H9 (cell line): Measurements from ENCODE around the gene TLL2. TPM values are rescaled to one million over a fixed set of nuclear protein-coding genes. Genes with fewer than 3 reads are reported as not detected.

Experiments
- DNase-seq: peaks from one replicate; pipeline ENCODE4 v3.0.0-alpha.2; 2017
- H2AFZ ChIP-seq: one replicate; pipeline ENCODE4 v1.6.1; 2013; ENCODE audit warnings: mild to moderate bottlenecking, low read length, control low read depth, moderate library complexity
- H2AK5ac ChIP-seq: 2 replicates; pipeline ENCODE4 v1.6.1; 2013; ENCODE audit warnings: low read length, control low read depth, mixed read lengths; ENCODE audit not compliant: insufficient read length
- H2BK120ac ChIP-seq: one replicate; pipeline ENCODE4 v1.6.1; 2013; ENCODE audit warnings: low read depth, mild to moderate bottlenecking, low read length, control low read depth, inconsistent platforms; ENCODE audit not compliant: poor library complexity, severe bottlenecking
- H2BK12ac ChIP-seq: 2 replicates; pipeline ENCODE4 v1.6.1; 2013; ENCODE audit warnings: low read length, control low read depth, mixed read lengths, low read depth; ENCODE audit not compliant: insufficient read length
- H2BK15ac ChIP-seq: 2 replicates; pipeline ENCODE4 v1.6.1; 2013; ENCODE audit warnings: low read depth, low read length, control low read depth
- H2BK20ac ChIP-seq: one replicate; pipeline ENCODE4 v1.6.1; 2013; ENCODE audit warnings: low read depth, mild to moderate bottlenecking, low read length, control low read depth, inconsistent platforms; ENCODE audit not compliant: poor library complexity, severe bottlenecking
- H2BK5ac ChIP-seq: 2 replicates; pipeline ENCODE4 v1.6.1; 2013; ENCODE audit warnings: low read length, control low read depth, mixed read lengths; ENCODE audit not compliant: insufficient read length
- H3K14ac ChIP-seq: 2 replicates; pipeline ENCODE4 v1.6.1; 2013; ENCODE audit warnings: low read length, control low read depth; ENCODE audit not compliant: insufficient read depth
- H3K18ac ChIP-seq: 2 replicates; pipeline ENCODE4 v1.6.1; 2013; ENCODE audit warnings: low read depth, mild to moderate bottlenecking, mixed read lengths, low read length, control low read depth; ENCODE audit not compliant: insufficient read length
- H3K23ac ChIP-seq: 2 replicates; pipeline ENCODE4 v1.6.1; 2013; ENCODE audit warnings: low read length, control low read depth, mixed read lengths, low read depth; ENCODE audit not compliant: insufficient read length
- H3K23me2 ChIP-seq: 2 replicates; pipeline ENCODE4 v1.6.1; 2013; ENCODE audit warnings: low read depth, mild to moderate bottlenecking, mixed read lengths, low read length, control low read depth; ENCODE audit not compliant: insufficient read length, poor library complexity, severe bottlenecking
- H3K27ac ChIP-seq: 2 replicates; pipeline ENCODE4 v1.5.1; 2013; ENCODE audit warnings: low read length, control low read depth, mixed read lengths, low read depth; ENCODE audit not compliant: insufficient read length
- H3K27me3 ChIP-seq: 2 replicates; pipeline ENCODE4 v1.6.1; 2013; ENCODE audit warnings: low read length, control low read depth, inconsistent platforms; ENCODE audit not compliant: insufficient read depth
- H3K4ac ChIP-seq: 2 replicates; pipeline ENCODE4 v1.6.1; 2013; ENCODE audit warnings: low read depth, mild to moderate bottlenecking, control low read depth, inconsistent platforms, low read length, moderate library complexity
- H3K4me1 ChIP-seq: 2 replicates; pipeline ENCODE4 v1.6.1; 2013; ENCODE audit warnings: low read length, control low read depth, inconsistent platforms; ENCODE audit not compliant: insufficient read depth
- H3K4me2 ChIP-seq: 2 replicates; pipeline ENCODE4 v1.6.1; 2013; ENCODE audit warnings: low read length, control low read depth, mixed read lengths; ENCODE audit not compliant: insufficient read length, insufficient read depth
- H3K56ac ChIP-seq: 2 replicates; pipeline ENCODE4 v1.6.1; 2013; ENCODE audit warnings: low read depth, mild to moderate bottlenecking, mixed read lengths, low read length, control low read depth; ENCODE audit not compliant: insufficient read length
- H3K79me1 ChIP-seq: 2 replicates; pipeline ENCODE4 v1.6.1; 2013; ENCODE audit warnings: low read depth, mild to moderate bottlenecking, moderate library complexity, low read length, control low read depth, inconsistent platforms; ENCODE audit not compliant: insufficient read depth, poor library complexity, severe bottlenecking
- H3K79me2 ChIP-seq: 2 replicates; pipeline ENCODE4 v1.6.1; 2013; ENCODE audit warnings: low read length, control low read depth, inconsistent platforms; ENCODE audit not compliant: insufficient read depth
- H3K9ac ChIP-seq: 2 replicates; pipeline ENCODE4 v1.6.1; 2013; ENCODE audit warnings: low read length, control low read depth, mixed read lengths; ENCODE audit not compliant: insufficient read length; ENCODE audit errors: extremely low read depth
- H3K9me3 ChIP-seq: one replicate; pipeline ENCODE4 v1.6.1; 2013; ENCODE audit warnings: low read depth, low read length, inconsistent platforms; ENCODE audit not compliant: control insufficient read depth
- H3T11ph ChIP-seq: one replicate; pipeline ENCODE4 v1.6.1; 2013; ENCODE audit warnings: mild to moderate bottlenecking, low read length, control low read depth, inconsistent platforms
- H4K20me1 ChIP-seq: one replicate; pipeline ENCODE4 v1.6.1; 2013; ENCODE audit not compliant: control insufficient read depth, insufficient read length, insufficient read depth
- H4K5ac ChIP-seq: 2 replicates; pipeline ENCODE4 v1.6.1; 2013; ENCODE audit warnings: low read depth, mild to moderate bottlenecking, mixed read lengths, low read length, control low read depth; ENCODE audit not compliant: insufficient read length
- H4K8ac ChIP-seq: replicated peaks from 2 replicates; pipeline ENCODE4 v1.6.1; 2013; ENCODE audit warnings: low read length, control low read depth, mixed read lengths, low read depth; ENCODE audit not compliant: insufficient read length
- H4K91ac ChIP-seq: 2 replicates; pipeline ENCODE4 v1.6.1; 2013; ENCODE audit warnings: low read depth, mild to moderate bottlenecking, moderate library complexity, mixed read lengths, low read length, control low read depth; ENCODE audit not compliant: insufficient read length
- H3K27ac Mint-ChIP-seq, 3 experiments: 2 replicates in 2 of 3; 3 replicates in 1 of 3; pipeline ENCODE4 v1.8.0; 2020 to 2021; ENCODE audit warnings: mixed read lengths in 3 of 3, mild to moderate bottlenecking in 1 of 3, moderate library complexity in 1 of 3
- H3K27me3 Mint-ChIP-seq: 2 replicates; pipeline ENCODE4 v1.8.0; 2021; ENCODE audit warnings: low read depth, mild to moderate bottlenecking, moderate library complexity, mixed read lengths
- H3K36me3 Mint-ChIP-seq, 3 experiments: 2 replicates in 2 of 3; 3 replicates in 1 of 3; pipeline ENCODE4 v1.8.0; 2020 to 2021; ENCODE audit warnings: low read depth in 3 of 3, mixed read lengths in 3 of 3; ENCODE audit not compliant: insufficient read depth in 1 of 3
- H3K4me1 Mint-ChIP-seq, 2 experiments: 2 replicates each; pipeline ENCODE4 v1.8.0; 2020; ENCODE audit warnings: mixed read lengths in 2 of 2
- H3K4me3 Mint-ChIP-seq, 2 experiments: 2 replicates in 1 of 2; 3 replicates in 1 of 2; pipeline ENCODE4 v1.8.0; 2020 to 2021; ENCODE audit warnings: mild to moderate bottlenecking in 2 of 2, mixed read lengths in 2 of 2, moderate library complexity in 1 of 2
- H3K9me3 Mint-ChIP-seq, 2 experiments: 2 replicates in 1 of 2; 3 replicates in 1 of 2; pipeline ENCODE4 v1.8.0; 2020; ENCODE audit warnings: mild to moderate bottlenecking in 2 of 2, mixed read lengths in 2 of 2, moderate library complexity in 1 of 2
- WGBS: extraction: QIAGEN DNeasy Blood & Tissue Kit; methylation state at CpG from one replicate; pipeline ENCODE4 v1.1.7; 2013; ENCODE audit warnings: missing lambda C conversion rate, low lambda C conversion rate, mixed read lengths; ENCODE audit not compliant: insufficient read length; ENCODE audit errors: extremely low coverage; 5-methylcytosine and 5-hydroxymethylcytosine counted together
- total RNA-seq: library from RNA; stranded (reverse); gene quantifications from 2 replicates; pipeline ENCODE4 v1.2.1, GENCODE V29; 2021
- TF ChIP-seq, protein P1 (sequence below): fragments of 200-600 bp; sonication (generic); conservative IDR thresholded peaks from 3 replicates; pipeline ENCODE4 v1.8.0; 2021; ENCODE audit warnings: antibody characterized with exemption, mild to moderate bottlenecking

Gene TLL2
- total RNA-seq, 1 experiment from 2014 or later = 1.4 TPM

- Mint-ChIP-seq H3K27ac (no peak overlapping the region), H3K36me3 (peaks cover 0 to 17% (median 13%) of the 10 kb centered on the region in 3 experiments; a peak in 5 of 7 replicates), H3K27me3 (peaks cover 33% of the 10 kb centered on the region), H3K4me3 (no peak overlapping the region), H3K9me3 (no peaks in the 10 kb centered on the region), H3K4me1 (peaks cover 10 to 12% of the 10 kb centered on the region in 2 experiments)
- no peak for DNase-seq
- Histone ChIP-seq H2BK12ac (no peak overlapping the region), H3K27ac (no peak overlapping the region), H4K20me1 (no peaks in the 10 kb centered on the region), H3K18ac (no peak overlapping the region), H3K79me1 (no peaks in the 10 kb centered on the region), H4K5ac (no peak overlapping the region), H3K56ac (no peak overlapping the region), H4K91ac (no peak overlapping the region), H3K9me3 (no peaks in the 10 kb centered on the region), H2BK120ac (no peak overlapping the region), H2BK5ac (no peak overlapping the region), H3K4ac (no peak overlapping the region), H3K23ac (no peak overlapping the region), H3T11ph (no peak overlapping the region), H4K8ac (no peak overlapping the region), H3K9ac (no peak overlapping the region), H3K14ac (no peak overlapping the region), H3K79me2 (no peaks in the 10 kb centered on the region), H3K4me2 (no peak overlapping the region), H2BK15ac (no peak overlapping the region), H2BK20ac (no peak overlapping the region), H3K4me1 (no peaks in the 10 kb centered on the region), H3K27me3 (peaks cover 3% of the 10 kb centered on the region; the same call in 1 of the 2 replicates), H3K23me2 (peaks cover 17% of the 10 kb centered on the region), H2AK5ac (no peak overlapping the region), H2AFZ (no peak overlapping the region)
- TF ChIP-seq, protein P1, sequence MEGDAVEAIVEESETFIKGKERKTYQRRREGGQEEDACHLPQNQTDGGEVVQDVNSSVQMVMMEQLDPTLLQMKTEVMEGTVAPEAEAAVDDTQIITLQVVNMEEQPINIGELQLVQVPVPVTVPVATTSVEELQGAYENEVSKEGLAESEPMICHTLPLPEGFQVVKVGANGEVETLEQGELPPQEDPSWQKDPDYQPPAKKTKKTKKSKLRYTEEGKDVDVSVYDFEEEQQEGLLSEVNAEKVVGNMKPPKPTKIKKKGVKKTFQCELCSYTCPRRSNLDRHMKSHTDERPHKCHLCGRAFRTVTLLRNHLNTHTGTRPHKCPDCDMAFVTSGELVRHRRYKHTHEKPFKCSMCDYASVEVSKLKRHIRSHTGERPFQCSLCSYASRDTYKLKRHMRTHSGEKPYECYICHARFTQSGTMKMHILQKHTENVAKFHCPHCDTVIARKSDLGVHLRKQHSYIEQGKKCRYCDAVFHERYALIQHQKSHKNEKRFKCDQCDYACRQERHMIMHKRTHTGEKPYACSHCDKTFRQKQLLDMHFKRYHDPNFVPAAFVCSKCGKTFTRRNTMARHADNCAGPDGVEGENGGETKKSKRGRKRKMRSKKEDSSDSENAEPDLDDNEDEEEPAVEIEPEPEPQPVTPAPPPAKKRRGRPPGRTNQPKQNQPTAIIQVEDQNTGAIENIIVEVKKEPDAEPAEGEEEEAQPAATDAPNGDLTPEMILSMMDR = no peak
- WGBS = no CpG with 5 or more reads among the region's 1 CpG
These were observed 3.6 kb upstream of the TLL2 start for GRCh38 chr10:96517284-96517683.
